ENCODE results near the gene MSI2.
A peak's percentile ranks its signal among the peaks of the same experiment; 100 is the strongest.

MSI2 gene

DNA sequence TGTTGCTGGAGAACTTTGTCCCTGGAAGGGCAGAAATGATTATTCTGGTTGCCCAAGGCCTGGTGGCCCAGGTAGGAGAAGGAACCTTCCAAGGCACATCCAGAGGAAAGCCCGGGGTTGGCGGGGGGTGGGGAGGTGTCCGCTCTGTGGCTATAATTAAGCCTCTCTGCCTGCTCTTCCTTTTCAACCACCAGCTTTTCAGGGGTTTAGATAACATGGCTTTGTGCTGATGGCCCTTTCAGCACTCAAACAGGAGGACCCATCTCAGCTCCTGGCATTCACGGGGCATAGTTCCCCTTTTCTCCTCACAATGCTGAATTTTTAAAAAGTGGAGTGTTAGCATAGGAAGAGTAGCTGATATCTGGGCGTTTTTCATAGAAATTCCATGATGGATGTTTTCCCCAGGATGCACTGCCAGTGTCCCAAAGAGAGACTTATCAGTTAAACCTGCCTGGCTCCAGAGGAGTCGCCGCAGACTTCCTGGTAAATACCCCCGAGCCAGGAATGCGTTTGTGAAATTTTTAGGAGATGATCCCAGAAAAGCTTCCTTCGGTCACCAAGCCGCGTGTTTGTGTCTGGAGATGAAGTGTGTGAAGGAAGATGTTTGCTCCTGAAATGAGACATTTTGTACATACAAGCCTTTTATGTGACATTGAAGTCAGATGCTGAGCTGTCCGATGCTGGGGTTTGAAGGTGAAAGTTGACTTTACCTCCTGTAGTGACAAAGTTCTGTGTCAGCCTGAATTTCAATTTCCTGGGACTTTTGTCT lies 188.5 kb downstream of the MSI2 start:
- no peak for DNase-seq

DNA sequence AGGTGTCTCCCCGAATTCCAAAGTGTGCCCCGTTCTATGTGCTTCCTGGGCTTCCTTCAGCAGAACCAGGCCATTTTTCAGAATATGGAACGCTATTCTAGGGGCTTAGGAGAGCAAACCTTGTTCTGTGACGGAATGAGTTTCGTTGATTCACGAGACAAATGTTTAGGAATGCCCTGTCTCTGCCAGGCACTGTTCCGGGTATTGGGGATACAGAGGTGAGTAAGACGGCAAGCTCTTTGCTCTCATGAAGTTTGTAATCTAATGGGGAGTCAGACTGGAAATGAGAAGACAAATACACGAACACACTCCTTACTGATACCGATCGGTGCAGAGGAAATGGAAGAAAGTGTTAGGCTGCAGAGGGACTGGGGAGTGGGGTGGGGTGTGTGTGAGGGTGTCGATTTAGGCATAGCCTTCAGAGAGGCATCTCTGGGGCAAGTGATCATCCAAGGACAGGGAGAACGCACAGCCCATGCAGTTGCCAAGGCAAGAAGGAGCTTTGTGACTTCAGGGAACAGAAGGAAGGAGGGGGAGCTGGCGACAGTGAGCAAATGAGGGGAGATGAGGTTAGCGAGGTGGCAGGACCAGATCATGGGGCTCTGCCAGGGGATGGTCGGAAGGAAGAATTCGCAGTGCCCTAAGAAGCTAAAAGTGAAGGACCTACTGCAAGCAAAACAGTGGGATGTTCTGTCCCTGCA lies 189.6 kb downstream of the MSI2 start:
- DNase-seq = no peak

- DNase-seq = no peak
Observed at GRCh38 chr17:57447357-57447989, 191.2 kb downstream of the MSI2 start.

- DNase-seq = no peak
Observed at GRCh38 chr17:57447990-57448758, 191.9 kb downstream of the MSI2 start.

DNA sequence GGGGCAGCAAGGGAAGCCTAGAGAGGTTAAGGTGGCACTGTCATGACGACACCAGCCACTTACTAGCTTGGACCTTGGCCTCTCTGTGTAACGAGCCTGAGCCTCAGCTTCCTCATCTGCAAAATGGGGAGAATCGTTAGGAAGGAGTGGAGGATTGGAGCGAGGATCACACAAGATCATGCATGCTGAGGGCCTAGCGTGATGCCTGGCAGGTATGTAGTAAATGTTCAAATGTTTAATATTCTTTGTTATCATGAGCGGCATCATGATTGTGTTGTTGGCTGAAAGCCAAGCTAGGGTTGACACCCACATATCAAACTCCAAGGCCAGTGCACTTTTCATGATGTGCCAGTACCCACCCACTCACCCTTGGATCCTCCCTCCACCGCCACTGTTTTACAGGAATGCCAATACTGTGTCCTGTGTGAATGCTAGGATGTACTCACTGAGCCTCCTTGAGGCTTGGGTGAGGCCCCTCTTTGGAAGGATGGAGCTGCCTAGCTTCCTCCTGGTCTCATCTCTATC lies 192.5 kb downstream of the MSI2 start:
- no peak for DNase-seq

DNA sequence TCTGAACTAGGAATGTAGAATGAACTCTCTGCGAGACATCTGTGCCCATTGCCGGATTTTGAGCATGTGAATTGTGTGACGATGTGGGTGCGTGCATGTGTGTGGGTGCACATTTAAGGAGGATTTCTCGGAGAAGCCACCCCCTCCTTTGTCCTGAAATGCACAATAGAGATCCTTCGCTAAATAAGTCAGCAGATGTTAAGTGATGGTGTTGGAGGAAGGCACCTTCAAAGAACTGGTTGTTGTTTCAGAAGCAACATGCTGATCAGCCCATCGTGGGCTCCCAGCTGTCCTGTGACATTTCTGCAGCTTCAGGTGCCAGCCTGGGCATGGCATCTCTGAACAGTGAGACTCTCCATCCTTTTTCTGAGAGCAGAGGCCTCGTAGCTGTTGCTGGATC lies 194.9 kb downstream of the MSI2 start:
- no peak for DNase-seq

GRCh38 chr17:57451643-57452042 lies 195.3 kb downstream of the MSI2 start:
- no peak for DNase-seq

DNA sequence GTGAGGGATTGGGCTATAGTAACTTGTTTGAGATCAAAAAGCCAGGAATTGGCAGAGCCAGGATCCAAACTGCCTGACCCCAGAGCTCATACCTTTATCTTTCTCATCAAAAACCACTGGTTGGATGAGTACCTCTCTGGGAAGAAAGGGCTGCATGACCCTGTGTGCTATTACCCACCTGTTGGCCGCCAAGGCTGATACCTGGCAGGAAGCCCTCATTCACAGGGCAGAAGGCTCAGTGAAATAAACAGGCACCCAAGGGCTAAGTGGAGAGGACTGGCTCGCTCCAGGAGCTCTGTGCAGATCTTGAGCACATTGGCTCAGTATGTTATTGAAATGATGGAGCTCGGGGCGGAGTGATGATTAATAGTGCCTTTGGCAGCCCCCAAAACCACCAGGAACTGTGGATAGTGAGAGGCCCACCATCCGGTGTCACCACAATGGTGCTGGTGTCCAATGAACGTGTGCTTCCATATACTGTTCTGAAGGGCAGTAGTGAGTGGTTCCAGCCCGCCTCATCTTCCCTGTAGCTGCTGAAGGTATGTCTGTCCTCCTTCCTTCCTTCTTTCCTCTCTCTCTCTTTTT lies 197.6 kb downstream of the MSI2 start:
- no peak for DNase-seq

DNA sequence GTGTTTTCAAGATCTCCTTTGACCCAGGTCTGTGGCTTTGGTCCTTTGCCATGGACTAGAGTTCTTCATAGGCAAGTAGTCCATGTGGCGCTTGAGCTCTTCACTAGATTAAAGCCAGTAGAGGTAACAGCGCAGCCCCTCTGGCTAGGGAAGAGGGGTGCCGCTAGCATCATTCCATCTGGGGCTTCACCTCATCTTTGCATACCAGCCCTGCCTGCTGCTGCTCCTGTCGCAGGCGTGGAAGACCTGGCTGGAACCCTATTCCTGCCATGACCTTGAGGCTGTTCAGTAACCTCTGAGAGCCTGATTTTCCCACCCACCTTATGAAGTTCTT lies 198.4 kb downstream of the MSI2 start:
- no peak for DNase-seq

- no peak for DNase-seq
Observed at GRCh38 chr17:57455063-57455914, 199.0 kb downstream of the MSI2 start.

DNA sequence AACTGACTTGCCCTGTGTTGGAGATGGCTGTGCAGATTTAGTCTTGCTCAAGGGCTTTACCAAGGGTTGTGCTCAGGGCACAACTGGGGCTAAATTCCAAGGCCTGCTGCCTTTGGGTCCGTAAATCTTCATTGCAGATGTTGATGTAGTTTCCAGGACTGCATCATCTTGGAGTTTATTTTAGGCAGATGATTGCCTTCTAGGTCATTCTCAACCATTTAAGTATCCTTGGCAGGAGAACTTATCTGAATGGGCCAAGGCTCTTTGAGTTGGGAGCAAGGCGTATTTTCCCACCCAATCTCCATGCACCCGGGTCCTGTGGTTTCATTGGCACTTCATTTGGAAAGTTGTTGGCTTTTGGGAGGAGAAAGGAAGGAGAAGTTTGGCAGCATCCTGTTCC lies 200.3 kb downstream of the MSI2 start:
- no peak for DNase-seq

- no peak for DNase-seq
Observed at GRCh38 chr17:57457188-57457587, 200.9 kb downstream of the MSI2 start.

- DNase-seq = peak; percentile 65
Observed at GRCh38 chr17:57458718-57459285, 202.5 kb downstream of the MSI2 start.

DNA sequence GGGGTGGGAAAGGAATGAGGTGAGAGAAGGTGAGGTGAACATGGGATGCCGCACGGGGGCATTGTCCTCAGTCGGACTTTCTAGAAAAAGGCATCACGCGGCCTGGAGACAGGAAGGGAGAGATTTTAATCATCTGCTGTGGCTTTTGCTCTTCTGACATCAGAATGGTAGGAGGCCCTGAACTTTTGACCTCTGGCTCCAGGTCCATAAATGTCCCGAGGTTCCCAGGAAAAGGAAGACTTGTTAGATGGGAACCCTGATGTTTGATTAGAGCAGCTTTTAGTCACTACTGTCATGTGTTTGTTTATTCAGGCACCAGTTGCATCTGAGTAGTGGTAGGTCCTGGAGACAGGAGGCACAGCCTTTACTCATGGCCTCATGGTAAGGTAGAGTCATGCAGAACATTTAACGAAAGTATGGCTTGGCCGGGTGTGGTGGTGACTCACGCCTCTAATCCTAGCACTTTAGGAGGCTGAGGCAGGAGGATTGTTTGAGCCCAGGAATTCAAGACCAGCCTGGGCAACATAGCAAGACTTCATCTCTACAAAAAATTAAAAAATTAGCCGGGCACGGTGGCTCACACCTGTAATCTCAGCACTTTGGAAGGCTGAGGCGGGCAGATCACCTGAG lies 203.1 kb downstream of the MSI2 start:
- no peak for DNase-seq

- DNase-seq = no peak
Observed at GRCh38 chr17:57461082-57461481, 204.8 kb downstream of the MSI2 start.

GRCh38 chr17:57462007-57462579 lies 205.8 kb downstream of the MSI2 start:
- DNase-seq = no peak

DNA sequence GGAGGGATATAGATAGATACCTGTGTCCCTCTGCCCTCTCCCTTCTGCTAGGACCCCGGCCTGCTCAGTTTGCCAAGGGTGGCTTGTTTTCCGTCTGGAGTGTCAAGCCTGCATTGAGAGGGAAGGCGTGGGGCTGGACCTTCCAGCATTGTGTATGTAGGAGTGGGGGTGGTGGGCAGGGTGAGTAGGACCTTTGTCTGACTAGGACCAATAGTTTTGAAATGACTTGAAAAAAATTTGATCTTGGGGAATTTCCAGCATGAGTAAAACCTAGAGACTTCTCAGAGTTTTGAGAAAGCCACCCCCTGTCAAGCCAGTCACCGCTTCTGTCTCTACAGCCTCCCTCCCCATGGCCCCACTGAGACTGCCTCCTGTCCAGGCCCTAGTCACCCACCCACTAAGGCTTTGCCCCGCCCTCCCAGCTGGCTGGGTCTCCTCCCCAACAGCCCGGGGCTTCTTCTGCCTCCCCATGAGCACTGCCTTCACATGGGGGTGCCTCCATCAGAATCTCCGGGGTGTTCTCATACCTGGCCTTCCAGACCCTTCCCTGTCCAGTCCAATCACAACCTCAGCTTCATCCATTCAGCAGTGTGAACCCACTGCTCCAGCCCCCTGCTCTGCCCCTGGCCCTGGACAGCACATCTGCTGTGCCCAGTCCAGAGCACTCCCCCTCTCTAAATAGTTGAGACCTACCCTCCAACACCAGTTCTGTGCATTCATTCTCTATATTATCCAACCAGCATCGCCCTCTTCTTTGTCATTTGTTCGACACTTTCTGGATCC lies 207.0 kb downstream of the MSI2 start:
- no peak for DNase-seq

DNA sequence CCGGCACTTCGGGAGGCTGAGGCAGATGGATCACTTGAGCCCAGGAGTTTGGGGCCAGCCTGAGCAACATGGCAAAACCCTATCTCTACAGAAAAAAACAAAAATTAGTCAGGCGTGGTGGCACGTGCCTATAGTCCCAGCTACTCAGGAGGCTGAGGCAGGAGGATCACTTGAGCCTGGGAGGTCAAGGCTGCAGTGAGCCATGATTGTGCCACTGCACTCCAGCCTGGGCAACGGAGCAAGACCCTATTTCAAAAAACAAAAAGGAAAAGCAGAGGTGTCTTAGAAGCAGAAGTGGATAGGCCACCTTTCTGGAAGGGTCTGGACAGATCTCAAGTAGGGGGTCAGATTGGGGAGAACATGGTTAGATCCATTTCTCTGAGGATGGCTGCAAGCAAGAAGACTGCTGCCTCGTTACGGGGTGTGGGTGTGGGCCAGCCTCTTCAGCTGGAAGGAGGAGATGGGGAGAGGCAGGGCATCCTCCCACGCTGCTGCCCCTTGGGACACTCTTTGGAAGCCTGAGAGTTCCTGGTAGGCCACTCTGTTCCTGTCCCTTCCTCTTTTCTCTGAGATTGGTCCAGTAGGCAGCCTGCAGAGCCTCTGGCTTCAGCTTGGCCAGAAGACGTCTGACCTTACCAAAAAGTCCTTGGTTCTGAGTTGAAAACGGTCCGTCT lies 208.0 kb downstream of the MSI2 start:
- no peak for DNase-seq

DNA sequence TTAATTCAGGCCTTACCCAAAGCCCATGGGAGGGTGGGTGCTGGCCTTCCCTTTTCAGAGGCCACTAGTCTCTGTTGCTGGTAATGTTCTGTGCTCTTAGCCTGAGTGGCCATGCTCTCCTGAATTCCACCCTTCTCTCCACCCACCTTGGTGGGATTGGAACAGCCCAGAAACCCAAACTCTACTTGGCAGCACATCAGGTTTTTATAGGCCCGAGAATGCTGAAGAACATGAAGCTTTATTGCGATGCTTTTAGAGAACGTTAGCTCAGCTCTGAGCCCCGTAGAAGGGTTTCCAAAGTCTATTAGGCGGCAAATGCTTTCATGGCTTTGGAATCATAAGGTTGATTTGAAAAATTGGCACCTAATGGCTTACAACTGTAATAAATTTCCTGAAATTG lies 209.3 kb downstream of the MSI2 start:
- no peak for DNase-seq

Data from NCI-H146 (cell line).